ENCODE measurements around the gene SERGEF. TPM values are rescaled to one million over a fixed set of nuclear protein-coding genes. Genes with fewer than 3 reads are reported as not detected.

SERGEF gene
- total RNA-seq, 4 donors from 2014 or later, result 42.1 to 61.6 (median 53.9) TPM

GRCh38 chr11:17807034-17807433 lies 205.8 kb downstream of the SERGEF start:
- Histone ChIP-seq H3K9me3 (no peaks in the 10 kb centered on the region), H3K27ac (no peak overlapping the region), H3K4me3 (no peak overlapping the region), H3K4me1 (no peaks in the 10 kb centered on the region), H3K36me3 (no peaks in the 10 kb centered on the region), H3K27me3 (no peaks in the 10 kb centered on the region)
- 72% methylated on average over 4 of the region's 4 CpGs for WGBS, 2 donors
- no peak for TF ChIP-seq POLR2A (IDR thresholded peaks at IDR 0.05)
- TF ChIP-seq CTCF (IDR thresholded peaks at IDR 0.05), result no peak
- no peak for TF ChIP-seq EP300 (IDR thresholded peaks at IDR 0.05)
- DNase-seq (ENCODE audit: low spot score in 2 of 2), result no peak

GRCh38 chr11:17805873-17806272 lies 207.0 kb downstream of the SERGEF start:
- Histone ChIP-seq H3K4me1 (no peaks in the 10 kb centered on the region), H3K4me3 (no peak overlapping the region), H3K27ac (no peak overlapping the region), H3K27me3 (no peaks in the 10 kb centered on the region), H3K36me3 (no peaks in the 10 kb centered on the region), H3K9me3 (no peaks in the 10 kb centered on the region)
- TF ChIP-seq POLR2A (IDR thresholded peaks at IDR 0.05) (no peak), CTCF (IDR thresholded peaks at IDR 0.05) (no peak), EP300 (IDR thresholded peaks at IDR 0.05) (no peak)
- DNase-seq (ENCODE audit: low spot score in 2 of 2), result no peak
- WGBS, 2 donors, result 100% methylated on average over 1 of the region's 1 CpG

DNA sequence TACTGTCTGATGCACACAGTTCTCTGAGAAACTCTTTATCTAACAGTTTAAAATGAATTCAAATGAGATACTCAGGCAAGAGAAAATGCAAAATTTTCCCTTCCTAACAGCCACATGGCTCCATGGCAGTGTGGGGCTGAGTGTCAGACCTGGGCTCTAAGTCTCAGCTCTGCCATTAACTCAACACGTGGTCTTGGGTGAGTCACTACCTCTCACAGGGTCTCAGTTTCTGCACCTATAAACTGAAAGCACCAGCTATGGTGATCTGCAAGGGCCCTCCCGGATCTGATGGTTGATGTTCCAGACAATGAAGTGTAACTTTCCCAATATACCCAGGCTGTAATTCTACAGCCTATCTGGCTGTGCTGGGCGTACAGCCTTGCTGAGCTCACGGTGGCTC lies 207.8 kb downstream of the SERGEF start:
- H3K27ac ChIP-seq, result no peak overlapping the region
- no peak for DNase-seq (ENCODE audit: low spot score in 2 of 2)
- H3K4me3 ChIP-seq, result no peak overlapping the region
- H3K9me3 ChIP-seq, result no peaks in the 10 kb centered on the region
- TF ChIP-seq CTCF (IDR thresholded peaks at IDR 0.05) (no peak), POLR2A (IDR thresholded peaks at IDR 0.05) (no peak), EP300 (IDR thresholded peaks at IDR 0.05) (no peak)
- peaks cover 0 to 3% (median 0%) of the 10 kb centered on the region in 3 donors for H3K36me3 ChIP-seq
- no peaks in the 10 kb centered on the region for H3K4me1 ChIP-seq
- no peaks in the 10 kb centered on the region for H3K27me3 ChIP-seq
- 95% methylated on average over 4 of the region's 4 CpGs for WGBS, 2 donors

DNA sequence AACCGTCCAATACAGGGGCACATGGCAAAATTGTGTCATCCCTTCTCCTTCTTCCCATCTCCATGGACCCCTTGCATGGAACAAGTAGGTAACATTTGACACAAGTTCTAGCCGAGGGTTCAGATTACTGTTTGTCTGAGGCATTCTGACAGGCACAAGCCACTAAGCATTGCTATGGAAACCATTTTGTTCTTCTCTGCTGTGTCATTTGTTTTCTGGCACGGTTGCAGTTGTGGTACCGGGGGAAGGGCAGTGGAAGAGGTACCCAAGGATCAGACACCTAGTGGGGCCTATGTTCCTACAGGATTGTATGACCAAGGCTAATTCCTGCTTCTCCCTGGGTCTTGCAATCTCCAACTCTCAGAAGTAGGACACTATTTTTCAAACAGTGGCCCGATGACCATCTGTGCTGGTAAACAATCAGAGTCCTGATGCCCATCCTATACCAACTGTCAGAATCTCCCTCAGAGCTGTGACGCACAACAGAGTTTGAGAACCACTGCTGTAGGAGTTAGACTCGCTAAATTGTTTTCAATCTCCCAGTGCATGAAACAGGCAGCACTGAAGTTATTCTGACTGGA lies 209.0 kb downstream of the SERGEF start:
- H3K27ac ChIP-seq, result no peak overlapping the region
- no peaks in the 10 kb centered on the region for H3K9me3 ChIP-seq
- no peak overlapping the region for H3K4me3 ChIP-seq
- H3K4me1 ChIP-seq, result no peaks in the 10 kb centered on the region
- no peak for TF ChIP-seq CTCF (IDR thresholded peaks at IDR 0.05)
- H3K36me3 ChIP-seq, result peaks cover 0 to 7% (median 0%) of the 10 kb centered on the region in 3 donors
- no peaks in the 10 kb centered on the region for H3K27me3 ChIP-seq
- WGBS, 2 donors, result 72 to 80% methylated on average over 7 of the region's 7 CpGs
- no peak for DNase-seq (ENCODE audit: low spot score in 2 of 2)

- H3K9me3 ChIP-seq, result no peaks in the 10 kb centered on the region
- no peak for DNase-seq (ENCODE audit: low spot score in 2 of 2)
- H3K4me1 ChIP-seq, result no peaks in the 10 kb centered on the region
- peaks cover 0 to 7% (median 0%) of the 10 kb centered on the region in 3 donors for H3K36me3 ChIP-seq
- no peaks in the 10 kb centered on the region for H3K27me3 ChIP-seq
- H3K27ac ChIP-seq, result no peak overlapping the region
- WGBS, 2 donors, result 93 to 94% methylated on average over 4 of the region's 4 CpGs
- H3K4me3 ChIP-seq, result no peak overlapping the region
- TF ChIP-seq CTCF (IDR thresholded peaks at IDR 0.05) (no peak), POLR2A (IDR thresholded peaks at IDR 0.05) (no peak), EP300 (IDR thresholded peaks at IDR 0.05) (no peak)
Measured at GRCh38 chr11:17802491-17802890, 210.4 kb downstream of the SERGEF start.

All from tibial nerve (tissue), 4 donors.